PC-9 (cell line): ENCODE results near the gene ZFHX2.

ENCODE experiments used
- EZH2 ChIP-seq: fragments of 200-600 bp; sonication (generic); IDR thresholded peaks from 2 replicates; pipeline ENCODE4 v1.8.0; 2017; ENCODE audit warnings: antibody characterized with exemption, low read depth
- TF ChIP-seq, protein P1 (sequence below): fragments of 200-600 bp; sonication (generic); conservative IDR thresholded peaks from 2 replicates; pipeline ENCODE4 v1.6.1; 2017; ENCODE audit warnings: mixed run types, antibody characterized with exemption, mild to moderate bottlenecking, moderate library complexity

GRCh38 chr14:23558346-23559009 is 6.9 kb upstream of the ZFHX2 start:
- TF ChIP-seq, protein P1, sequence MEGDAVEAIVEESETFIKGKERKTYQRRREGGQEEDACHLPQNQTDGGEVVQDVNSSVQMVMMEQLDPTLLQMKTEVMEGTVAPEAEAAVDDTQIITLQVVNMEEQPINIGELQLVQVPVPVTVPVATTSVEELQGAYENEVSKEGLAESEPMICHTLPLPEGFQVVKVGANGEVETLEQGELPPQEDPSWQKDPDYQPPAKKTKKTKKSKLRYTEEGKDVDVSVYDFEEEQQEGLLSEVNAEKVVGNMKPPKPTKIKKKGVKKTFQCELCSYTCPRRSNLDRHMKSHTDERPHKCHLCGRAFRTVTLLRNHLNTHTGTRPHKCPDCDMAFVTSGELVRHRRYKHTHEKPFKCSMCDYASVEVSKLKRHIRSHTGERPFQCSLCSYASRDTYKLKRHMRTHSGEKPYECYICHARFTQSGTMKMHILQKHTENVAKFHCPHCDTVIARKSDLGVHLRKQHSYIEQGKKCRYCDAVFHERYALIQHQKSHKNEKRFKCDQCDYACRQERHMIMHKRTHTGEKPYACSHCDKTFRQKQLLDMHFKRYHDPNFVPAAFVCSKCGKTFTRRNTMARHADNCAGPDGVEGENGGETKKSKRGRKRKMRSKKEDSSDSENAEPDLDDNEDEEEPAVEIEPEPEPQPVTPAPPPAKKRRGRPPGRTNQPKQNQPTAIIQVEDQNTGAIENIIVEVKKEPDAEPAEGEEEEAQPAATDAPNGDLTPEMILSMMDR, result no peak
- no peak for TF ChIP-seq EZH2
